Endothelial cell of umbilical vein (primary cell): Measurements from ENCODE around the gene SLFN11. TPM values are rescaled to one million over a fixed set of nuclear protein-coding genes. Genes with fewer than 3 reads are reported as not detected.

Experiments used
- BruUV-seq: library from RNA; stranded (reverse); fragments of 400-500 nt; replicated peaks from 2 replicates; lab custom pipeline; 2021; lab: Mats Ljungman, UMichigan
- CTCF ChIA-PET: fragments of 300-600, 350-600 bp; sonication (Branson Sonifier 250); formaldehyde crosslinking; loops from one replicate; lab custom pipeline; 2021; ENCODE audit warnings: antibody characterized with exemption, inconsistent platforms; lab: Charles Lee
- POLR2A ChIA-PET: fragments of 300-600, 350-600 bp; sonication (Branson Sonifier 250); formaldehyde crosslinking; loops from one replicate; lab custom pipeline; 2021; ENCODE audit warnings: antibody characterized with exemption, inconsistent platforms; lab: Charles Lee
- DNase-seq: peaks from one replicate; pipeline ENCODE4 v3.0.0-alpha.2; 2011; ENCODE audit warnings: low read depth, low spot score
- FAIRE-seq: peaks from 2 replicates; lab custom pipeline; 2011; peaks lifted over from hg19 to GRCh38; lab: Jason Lieb, UNC
- H2AFZ ChIP-seq: 2 replicates; pipeline ENCODE4 v1.6.0; 2012; ENCODE audit warnings: low read depth, low read length, control low read depth, inconsistent platforms
- H3K27ac ChIP-seq: 2 replicates; pipeline ENCODE4 v1.5.1; 2011; ENCODE audit warnings: low read depth, mild to moderate bottlenecking, control low read depth, low read length, moderate library complexity; ENCODE audit not compliant: insufficient read depth
- H3K27me3 ChIP-seq, 2 experiments: 2 replicates each; pipeline versions ENCODE4 v1.6.0 to v1.6.1; 2011; ENCODE audit warnings: low read length in 2 of 2, mixed read lengths in 1 of 2; ENCODE audit not compliant: control insufficient read depth in 2 of 2, insufficient read depth in 2 of 2
- H3K36me3 ChIP-seq, 2 experiments: 2 replicates in 1 of 2; 3 replicates in 1 of 2; pipeline ENCODE4 v1.5.1; 2011; ENCODE audit warnings: low read length in 2 of 2, mild to moderate bottlenecking in 1 of 2, moderate library complexity in 1 of 2; ENCODE audit not compliant: control insufficient read depth in 2 of 2, insufficient read depth in 2 of 2; ENCODE audit errors: extremely low read depth in 1 of 2
- H3K4me1 ChIP-seq: 3 replicates; pipeline ENCODE4 v1.5.1; 2011; ENCODE audit warnings: mild to moderate bottlenecking, low read length; ENCODE audit not compliant: control insufficient read depth, insufficient read depth; ENCODE audit errors: extremely low read depth
- H3K4me2 ChIP-seq: 2 replicates; pipeline ENCODE4 v1.6.1; 2011; ENCODE audit warnings: low read length, control low read depth, mixed read lengths; ENCODE audit not compliant: insufficient read depth
- H3K4me3 ChIP-seq, 3 experiments: fragments of 200-600 bp in 1 of 3; sonication (generic), shearing (Covaris generic) in 1 of 3; replicated peaks in 1 of 3; 2 replicates each; pipeline ENCODE4 v1.5.1; 2011 to 2016; ENCODE audit warnings: control low read depth in 3 of 3, low read length in 3 of 3, mild to moderate bottlenecking in 2 of 3, inconsistent platforms in 1 of 3, low read depth in 1 of 3, moderate library complexity in 1 of 3; ENCODE audit not compliant: insufficient read depth in 1 of 3
- H3K79me2 ChIP-seq: 2 replicates; pipeline ENCODE4 v1.6.0; 2012; ENCODE audit warnings: low read length, inconsistent platforms; ENCODE audit not compliant: control insufficient read depth, insufficient read depth
- H3K9ac ChIP-seq: replicated peaks from 2 replicates; pipeline ENCODE3; 2011; ENCODE audit warnings: low read length, control low read depth; ENCODE audit not compliant: insufficient read depth; ENCODE audit errors: extremely low read depth
- H3K9me1 ChIP-seq: replicated peaks from 3 replicates; pipeline ENCODE4 v1.6.0; 2011; ENCODE audit warnings: mild to moderate bottlenecking, low read length; ENCODE audit not compliant: control insufficient read depth, insufficient read depth; ENCODE audit errors: extremely low read depth
- H3K9me3 ChIP-seq: replicated peaks from 2 replicates; pipeline ENCODE4 v1.5.1; 2012; ENCODE audit warnings: low read length, inconsistent platforms; ENCODE audit not compliant: control insufficient read depth, insufficient read depth
- H4K20me1 ChIP-seq: replicated peaks from 2 replicates; pipeline ENCODE3; 2011; ENCODE audit warnings: mild to moderate bottlenecking, low read length; ENCODE audit not compliant: control insufficient read depth, insufficient read depth; ENCODE audit errors: extremely low read depth
- EZH2 ChIP-seq: IDR thresholded peaks from 2 replicates; pipeline ENCODE4 v1.6.1; 2012; ENCODE audit warnings: borderline replicate concordance, low read depth, mild to moderate bottlenecking, moderate library complexity, low read length, inconsistent platforms; ENCODE audit not compliant: severe bottlenecking
- FOS ChIP-seq: IDR thresholded peaks from 2 replicates; pipeline ENCODE4 v1.6.1; 2011; ENCODE audit warnings: mild to moderate bottlenecking, low read length, moderate library complexity, borderline replicate concordance; ENCODE audit not compliant: insufficient read depth
- GATA2 ChIP-seq: IDR thresholded peaks from 2 replicates; pipeline ENCODE4 v1.7.0; 2011; ENCODE audit warnings: low read depth, mild to moderate bottlenecking, moderate library complexity, mixed read lengths, low read length; ENCODE audit not compliant: insufficient read length, insufficient read depth
- JUN ChIP-seq: IDR thresholded peaks from 2 replicates; pipeline ENCODE4 v1.6.1; 2011; ENCODE audit warnings: borderline replicate concordance, low read depth; ENCODE audit not compliant: insufficient read length, insufficient read depth
- MYC ChIP-seq: IDR thresholded peaks from one replicate; pipeline ENCODE4 v1.6.1; 2011; ENCODE audit warnings: mild to moderate bottlenecking, low read depth, low read length
- POLR2A ChIP-seq: IDR thresholded peaks from 2 replicates; pipeline ENCODE4 v1.6.1; 2012; ENCODE audit warnings: low read depth, mild to moderate bottlenecking, control low read depth, low read length
- POLR2AphosphoS5 ChIP-seq: IDR thresholded peaks from 2 replicates; pipeline ENCODE4 v1.6.1; 2012; ENCODE audit warnings: low read depth, mild to moderate bottlenecking, control low read depth, low read length, moderate library complexity; ENCODE audit not compliant: insufficient read depth
- dilution Hi-C: fragments of 300-500 bp; cut with MboI; formaldehyde crosslinking; loops from one replicate; pipeline ENCODE4 v1.15.0; 2019; ENCODE audit warnings: low sequenced_read_pairs; ENCODE audit not compliant: extremely low pct_ligation_motif_present
- intact Hi-C: fragments of 100-400 bp; cut with micrococcal nuclease; formaldehyde crosslinking; loops from one replicate; pipeline ENCODE4 v1.10.0; 2022
- polyA plus RNA-seq, 4 experiments: library from polyadenylated mRNA; depleted of rRNA in 3 of 4; stranded (reverse) in 3 of 4; unstranded in 1 of 4; fragments of >200 nt; gene quantifications; 2 replicates each; pipeline versions ENCODE4 v1.2.1 to v1.2.3, GENCODE V29; 2011 to 2012; ENCODE audit warnings: missing spikeins in 1 of 4
- total RNA-seq: library from RNA; stranded (reverse); gene quantifications from 2 replicates; pipeline ENCODE4 v1.2.3, GENCODE V29; 2021
- TF ChIP-seq, protein P1 (sequence below): IDR thresholded peaks from 2 replicates; pipeline ENCODE4 v1.6.1; 2011; ENCODE audit not compliant: insufficient read depth, insufficient read length
- TF ChIP-seq, protein P2 (sequence below), 2 donors: IDR thresholded peaks; 1 replicate in 1 of 2; 2 replicates in 1 of 2; pipeline ENCODE4 v1.5.1; 2011; ENCODE audit warnings: low read length in 2 of 2, mild to moderate bottlenecking in 2 of 2, moderate library complexity in 2 of 2, control low read depth in 1 of 2, inconsistent platforms in 1 of 2, low read depth in 1 of 2; ENCODE audit not compliant: insufficient read depth in 1 of 2; ENCODE audit errors: extremely low read depth in 1 of 2

Gene SLFN11
- total and polyA plus RNA-seq, 2 donors (not counting 3 experiments of a cell fraction or from before 2014, with no cell fraction given) = 37.0 to 110 TPM

DNA sequence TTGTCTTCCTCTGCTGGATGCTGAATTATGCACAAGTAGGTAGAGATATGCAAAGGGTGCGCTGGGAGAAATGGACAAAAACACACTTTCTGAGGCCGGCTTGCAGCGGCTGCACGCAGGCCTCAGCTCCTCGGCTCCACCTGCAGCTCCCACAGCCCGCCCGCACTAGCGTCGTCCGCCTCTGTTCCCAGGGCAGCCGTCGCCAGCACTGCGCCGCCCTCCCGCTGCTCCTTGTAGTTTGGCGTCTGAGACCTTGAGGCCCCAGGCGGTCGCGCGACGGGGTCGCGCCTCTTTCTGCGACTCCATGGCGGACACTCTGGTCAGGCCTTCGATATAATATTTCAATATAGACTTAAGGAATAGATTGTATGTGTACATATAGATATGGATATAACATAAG is 34.1 kb upstream of the SLFN11 start:
- Histone ChIP-seq H3K79me2 (peaks cover 2% of the 10 kb centered on the region), H3K4me3 (no peak overlapping the region), H3K27me3 (no peaks in the 10 kb centered on the region), H3K4me1 (no peaks in the 10 kb centered on the region), H2AFZ (no peak overlapping the region), H3K4me2 (no peak overlapping the region), H3K9me1 (no peaks in the 10 kb centered on the region), H4K20me1 (no peaks in the 10 kb centered on the region), H3K9ac (no peak overlapping the region), H3K27ac (no peak overlapping the region), H3K9me3 (no peaks in the 10 kb centered on the region), H3K36me3 (peaks cover 14 to 24% of the 10 kb centered on the region in 2 experiments)
- POLR2A ChIA-PET = no interaction called here
- CTCF ChIA-PET = no interaction called here
- FAIRE-seq (no peak), DNase-seq (no peak)
- no peak for TF ChIP-seq GATA2
- no peak for TF ChIP-seq JUN
- no peak for TF ChIP-seq POLR2AphosphoS5
- no peak for TF ChIP-seq FOS
- no peak for TF ChIP-seq MYC
- TF ChIP-seq, protein P1, sequence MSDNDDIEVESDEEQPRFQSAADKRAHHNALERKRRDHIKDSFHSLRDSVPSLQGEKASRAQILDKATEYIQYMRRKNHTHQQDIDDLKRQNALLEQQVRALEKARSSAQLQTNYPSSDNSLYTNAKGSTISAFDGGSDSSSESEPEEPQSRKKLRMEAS = no peak
- BruUV-seq = no TSS peak
- intact Hi-C loops (no loop called here), dilution Hi-C loops (no loop called here)

DNA sequence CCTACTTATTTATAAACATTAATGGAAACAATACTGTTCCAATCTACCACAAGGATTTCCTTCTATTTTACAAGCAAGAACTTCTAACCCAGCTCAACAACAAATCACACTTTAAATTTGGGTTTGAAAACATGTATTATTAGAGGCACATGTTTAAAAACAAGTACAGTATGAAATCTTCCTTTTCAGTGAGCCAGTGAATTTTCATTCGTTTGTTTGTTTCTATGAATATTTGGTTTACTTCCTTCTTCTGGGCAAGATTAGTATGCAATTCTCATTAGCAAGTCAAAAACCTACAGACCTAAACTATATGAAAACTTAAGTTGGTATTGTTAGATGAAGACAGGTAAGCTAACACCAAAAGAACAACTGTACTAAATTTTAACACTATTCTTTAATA is 33.1 kb upstream of the SLFN11 start:
- no peak overlapping the region for H2AFZ ChIP-seq
- dilution Hi-C loops (no loop called here), intact Hi-C loops (no loop called here)
- H3K9me3 ChIP-seq = no peaks in the 10 kb centered on the region
- BruUV-seq = no TSS peak
- no peak overlapping the region for H3K9ac ChIP-seq
- FAIRE-seq (no peak), DNase-seq (no peak)
- H4K20me1 ChIP-seq = no peaks in the 10 kb centered on the region
- ChIA-PET CTCF (no interaction called here), POLR2A (no interaction called here)
- H3K4me3 ChIP-seq = no peak overlapping the region
- H3K36me3 ChIP-seq = peaks cover 14 to 23% of the 10 kb centered on the region in 2 experiments
- no peak overlapping the region for H3K4me2 ChIP-seq
- no peaks in the 10 kb centered on the region for H3K9me1 ChIP-seq
- no peaks in the 10 kb centered on the region for H3K79me2 ChIP-seq
- TF ChIP-seq POLR2A (no peak), JUN (no peak), GATA2 (no peak), POLR2AphosphoS5 (no peak), FOS (no peak), MYC (no peak), EZH2 (no peak)
- TF ChIP-seq, protein P2, sequence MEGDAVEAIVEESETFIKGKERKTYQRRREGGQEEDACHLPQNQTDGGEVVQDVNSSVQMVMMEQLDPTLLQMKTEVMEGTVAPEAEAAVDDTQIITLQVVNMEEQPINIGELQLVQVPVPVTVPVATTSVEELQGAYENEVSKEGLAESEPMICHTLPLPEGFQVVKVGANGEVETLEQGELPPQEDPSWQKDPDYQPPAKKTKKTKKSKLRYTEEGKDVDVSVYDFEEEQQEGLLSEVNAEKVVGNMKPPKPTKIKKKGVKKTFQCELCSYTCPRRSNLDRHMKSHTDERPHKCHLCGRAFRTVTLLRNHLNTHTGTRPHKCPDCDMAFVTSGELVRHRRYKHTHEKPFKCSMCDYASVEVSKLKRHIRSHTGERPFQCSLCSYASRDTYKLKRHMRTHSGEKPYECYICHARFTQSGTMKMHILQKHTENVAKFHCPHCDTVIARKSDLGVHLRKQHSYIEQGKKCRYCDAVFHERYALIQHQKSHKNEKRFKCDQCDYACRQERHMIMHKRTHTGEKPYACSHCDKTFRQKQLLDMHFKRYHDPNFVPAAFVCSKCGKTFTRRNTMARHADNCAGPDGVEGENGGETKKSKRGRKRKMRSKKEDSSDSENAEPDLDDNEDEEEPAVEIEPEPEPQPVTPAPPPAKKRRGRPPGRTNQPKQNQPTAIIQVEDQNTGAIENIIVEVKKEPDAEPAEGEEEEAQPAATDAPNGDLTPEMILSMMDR (IDR thresholded peaks at IDR 0.05; ENCODE audit: extremely low read depth in 1 of 2, insufficient read depth in 1 of 2, low read depth in 1 of 2, low read length in 2 of 2) = no peak
- TF ChIP-seq, protein P1 = no peak
- no peak overlapping the region for H3K27ac ChIP-seq
- H3K27me3 ChIP-seq = no peaks in the 10 kb centered on the region
- no peaks in the 10 kb centered on the region for H3K4me1 ChIP-seq
